ENCODE results near the gene KIF13A. TPM values are rescaled to one million over a fixed set of nuclear protein-coding genes. Genes with fewer than 3 reads are reported as not detected.
"Not testable (repeated sequence)": the region's sequence is repeated elsewhere in the genome, so short reads cannot be mapped to it uniquely, and the experiment has no call there.

Gene KIF13A
- total and polyA plus RNA-seq, 2 donors from 2014 or later, result 12.6 to 35.9 TPM

DNA sequence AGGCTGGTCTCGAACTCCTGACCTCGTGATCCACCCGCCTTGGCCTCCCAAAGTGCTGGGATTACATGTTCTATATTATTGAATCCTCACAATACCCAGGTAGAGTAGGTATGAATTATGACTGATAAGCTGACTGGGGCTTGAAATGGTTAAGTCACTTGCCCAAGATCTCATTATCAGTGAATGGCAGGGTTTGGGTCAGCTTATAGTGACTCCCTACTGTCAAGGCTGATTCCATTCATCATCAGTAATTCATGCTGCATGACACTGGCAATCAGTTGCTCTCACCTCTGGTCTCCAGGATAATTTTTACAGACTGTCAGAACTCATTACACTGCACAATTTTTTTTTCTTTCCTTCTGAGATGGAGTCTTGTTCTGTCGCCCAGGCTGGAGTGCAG, 127.6 kb downstream of the KIF13A start:
- no peak overlapping the region for H3K27ac ChIP-seq (ENCODE audit: low read depth in 2 of 2, low read length in 2 of 2)
- TF ChIP-seq, protein P1, sequence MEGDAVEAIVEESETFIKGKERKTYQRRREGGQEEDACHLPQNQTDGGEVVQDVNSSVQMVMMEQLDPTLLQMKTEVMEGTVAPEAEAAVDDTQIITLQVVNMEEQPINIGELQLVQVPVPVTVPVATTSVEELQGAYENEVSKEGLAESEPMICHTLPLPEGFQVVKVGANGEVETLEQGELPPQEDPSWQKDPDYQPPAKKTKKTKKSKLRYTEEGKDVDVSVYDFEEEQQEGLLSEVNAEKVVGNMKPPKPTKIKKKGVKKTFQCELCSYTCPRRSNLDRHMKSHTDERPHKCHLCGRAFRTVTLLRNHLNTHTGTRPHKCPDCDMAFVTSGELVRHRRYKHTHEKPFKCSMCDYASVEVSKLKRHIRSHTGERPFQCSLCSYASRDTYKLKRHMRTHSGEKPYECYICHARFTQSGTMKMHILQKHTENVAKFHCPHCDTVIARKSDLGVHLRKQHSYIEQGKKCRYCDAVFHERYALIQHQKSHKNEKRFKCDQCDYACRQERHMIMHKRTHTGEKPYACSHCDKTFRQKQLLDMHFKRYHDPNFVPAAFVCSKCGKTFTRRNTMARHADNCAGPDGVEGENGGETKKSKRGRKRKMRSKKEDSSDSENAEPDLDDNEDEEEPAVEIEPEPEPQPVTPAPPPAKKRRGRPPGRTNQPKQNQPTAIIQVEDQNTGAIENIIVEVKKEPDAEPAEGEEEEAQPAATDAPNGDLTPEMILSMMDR (IDR thresholded peaks at IDR 0.05; ENCODE audit: borderline replicate concordance, extremely low read depth, insufficient read depth), result no peak

DNA sequence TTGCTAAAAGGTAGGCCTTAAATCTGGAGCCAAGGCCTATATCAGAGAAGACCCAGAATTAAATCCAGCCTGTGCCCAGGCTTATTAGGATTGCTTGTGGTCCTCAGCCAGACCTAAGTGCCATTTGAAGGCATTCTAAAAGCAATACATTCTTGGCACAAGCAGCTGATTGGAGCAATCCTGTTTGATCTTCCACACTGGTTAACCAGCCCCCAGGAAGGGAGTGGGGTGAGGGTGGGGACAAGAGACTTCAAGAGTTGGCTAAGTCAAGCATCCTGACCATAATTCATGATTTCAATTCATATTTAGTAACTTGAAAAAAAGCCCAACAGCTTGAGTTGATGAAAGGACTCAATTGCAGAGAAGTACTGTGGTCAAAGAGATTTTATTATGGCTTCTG, 128.9 kb downstream of the KIF13A start:
- H3K4me3 ChIP-seq (ENCODE audit: low read length in 3 of 3), result no peak overlapping the region
- no peaks in the 10 kb centered on the region for H3K4me1 ChIP-seq (ENCODE audit: control insufficient read depth in 2 of 3, insufficient read depth in 2 of 3, low read depth in 1 of 3, low read length in 3 of 3)
- no peaks in the 10 kb centered on the region for H3K9me3 ChIP-seq (ENCODE audit: control insufficient read depth in 2 of 3, insufficient read depth in 1 of 3, low read length in 3 of 3)
- DNase-seq, result no peak
- H3K36me3 ChIP-seq (ENCODE audit: control insufficient read depth in 2 of 3, insufficient read depth in 3 of 3, low read length in 3 of 3), result no peaks in the 10 kb centered on the region
- H3K27ac ChIP-seq (ENCODE audit: low read depth in 2 of 2, low read length in 2 of 2), result no peak overlapping the region
- no peak for FAIRE-seq
- TF ChIP-seq, protein P1 (IDR thresholded peaks at IDR 0.05; ENCODE audit: borderline replicate concordance, extremely low read depth, insufficient read depth), result no peak
- intact Hi-C loops (cut with DNase I), result no loop called here
- H3K9ac ChIP-seq (ENCODE audit: low read length in 3 of 3), result no peak overlapping the region
- no peaks in the 10 kb centered on the region for H3K27me3 ChIP-seq (ENCODE audit: control insufficient read depth, insufficient read depth, low read length)

More for the DNA sequence above, 127.6 kb downstream of the KIF13A start:
- intact Hi-C loops (cut with DNase I), result no loop called here
- Histone ChIP-seq H3K9me3 (ENCODE audit: control insufficient read depth in 2 of 3, insufficient read depth in 1 of 3, low read length in 3 of 3) (no peaks in the 10 kb centered on the region), H3K27me3 (ENCODE audit: control insufficient read depth, insufficient read depth, low read length) (no peaks in the 10 kb centered on the region), H3K9ac (ENCODE audit: low read length in 3 of 3) (no peak overlapping the region), H3K36me3 (ENCODE audit: control insufficient read depth in 2 of 3, insufficient read depth in 3 of 3, low read length in 3 of 3) (no peaks in the 10 kb centered on the region), H3K4me3 (ENCODE audit: low read length in 3 of 3) (no peak overlapping the region), H3K4me1 (ENCODE audit: control insufficient read depth in 2 of 3, insufficient read depth in 2 of 3, low read depth in 1 of 3, low read length in 3 of 3) (peaks cover 0 to 4% (median 3%) of the 10 kb centered on the region in 3 donors)
- DNase-seq (no peak), FAIRE-seq (no peak)

DNA sequence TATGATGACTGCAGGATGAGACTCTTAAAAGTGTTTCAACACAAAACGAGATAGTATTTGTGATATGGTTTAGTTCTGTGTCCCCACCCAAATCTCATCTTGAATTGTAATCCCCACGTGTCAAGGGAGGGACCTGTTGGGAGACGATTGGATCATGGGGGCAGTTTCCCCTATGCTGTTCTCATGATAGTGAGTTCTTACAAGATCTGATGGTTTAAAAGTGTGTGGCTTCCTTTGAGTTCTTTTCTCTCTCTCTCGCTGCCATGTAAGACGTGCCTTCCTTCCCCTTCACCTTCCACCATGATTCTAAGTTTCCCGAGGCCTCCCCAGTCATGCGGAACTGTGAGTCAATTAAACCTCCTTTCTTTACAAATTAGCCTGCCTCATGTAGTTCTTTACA, 130.2 kb downstream of the KIF13A start:
- FAIRE-seq; DNase-seq; H3K4me3 ChIP-seq (ENCODE audit: low read length in 3 of 3); H3K27ac ChIP-seq (ENCODE audit: low read depth in 2 of 2, low read length in 2 of 2); H3K9ac ChIP-seq (ENCODE audit: low read length in 3 of 3); H3K9me3 ChIP-seq (ENCODE audit: control insufficient read depth in 2 of 3, insufficient read depth in 1 of 3, low read length in 3 of 3); intact Hi-C loops (cut with DNase I); H3K36me3 ChIP-seq (ENCODE audit: control insufficient read depth in 2 of 3, insufficient read depth in 3 of 3, low read length in 3 of 3); H3K4me1 ChIP-seq (ENCODE audit: control insufficient read depth in 2 of 3, insufficient read depth in 2 of 3, low read depth in 1 of 3, low read length in 3 of 3); H3K27me3 ChIP-seq (ENCODE audit: control insufficient read depth, insufficient read depth, low read length): not testable (repeated sequence)

DNA sequence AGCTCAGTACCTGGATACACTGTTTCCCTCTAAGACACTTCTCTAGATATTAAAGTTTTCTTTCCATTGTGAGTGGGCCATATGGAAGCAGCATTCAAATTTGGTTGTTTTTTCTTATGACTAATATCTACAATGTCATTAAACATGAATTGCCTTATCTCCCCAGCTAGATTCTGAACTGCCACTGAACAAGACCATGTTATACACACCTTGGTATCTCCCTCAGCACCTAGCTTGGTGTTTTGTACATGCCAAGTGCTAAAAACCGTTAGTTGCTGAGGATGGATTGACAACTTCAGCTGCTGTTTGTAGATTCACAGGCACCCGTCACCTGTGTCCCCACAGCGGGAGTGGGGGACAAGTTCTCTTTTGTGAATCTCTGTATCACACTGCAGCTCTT, 131.1 kb downstream of the KIF13A start:
- no peaks in the 10 kb centered on the region for H3K27me3 ChIP-seq (ENCODE audit: control insufficient read depth, insufficient read depth, low read length)
- TF ChIP-seq, protein P1 (IDR thresholded peaks at IDR 0.05; ENCODE audit: borderline replicate concordance, extremely low read depth, insufficient read depth), result no peak
- DNase-seq, result no peak
- H3K9ac ChIP-seq (ENCODE audit: low read length in 3 of 3), result no peak overlapping the region
- H3K36me3 ChIP-seq (ENCODE audit: control insufficient read depth in 2 of 3, insufficient read depth in 3 of 3, low read length in 3 of 3), result no peaks in the 10 kb centered on the region
- H3K9me3 ChIP-seq (ENCODE audit: control insufficient read depth in 2 of 3, insufficient read depth in 1 of 3, low read length in 3 of 3), result no peaks in the 10 kb centered on the region
- intact Hi-C loops (cut with DNase I), result no loop called here
- no peak overlapping the region for H3K27ac ChIP-seq (ENCODE audit: low read depth in 2 of 2, low read length in 2 of 2)
- H3K4me1 ChIP-seq (ENCODE audit: control insufficient read depth in 2 of 3, insufficient read depth in 2 of 3, low read depth in 1 of 3, low read length in 3 of 3), result no peaks in the 10 kb centered on the region
- no peak for FAIRE-seq
- no peak overlapping the region for H3K4me3 ChIP-seq (ENCODE audit: low read length in 3 of 3)

All from kidney (tissue), 14 donors.